Measurements from ENCODE around the gene CD44. TPM values are rescaled to one million over a fixed set of nuclear protein-coding genes. Genes with fewer than 3 reads are reported as not detected.

Gene CD44
- total RNA-seq, 2 experiments from 2014 or later = 449 to 455 TPM

DNA sequence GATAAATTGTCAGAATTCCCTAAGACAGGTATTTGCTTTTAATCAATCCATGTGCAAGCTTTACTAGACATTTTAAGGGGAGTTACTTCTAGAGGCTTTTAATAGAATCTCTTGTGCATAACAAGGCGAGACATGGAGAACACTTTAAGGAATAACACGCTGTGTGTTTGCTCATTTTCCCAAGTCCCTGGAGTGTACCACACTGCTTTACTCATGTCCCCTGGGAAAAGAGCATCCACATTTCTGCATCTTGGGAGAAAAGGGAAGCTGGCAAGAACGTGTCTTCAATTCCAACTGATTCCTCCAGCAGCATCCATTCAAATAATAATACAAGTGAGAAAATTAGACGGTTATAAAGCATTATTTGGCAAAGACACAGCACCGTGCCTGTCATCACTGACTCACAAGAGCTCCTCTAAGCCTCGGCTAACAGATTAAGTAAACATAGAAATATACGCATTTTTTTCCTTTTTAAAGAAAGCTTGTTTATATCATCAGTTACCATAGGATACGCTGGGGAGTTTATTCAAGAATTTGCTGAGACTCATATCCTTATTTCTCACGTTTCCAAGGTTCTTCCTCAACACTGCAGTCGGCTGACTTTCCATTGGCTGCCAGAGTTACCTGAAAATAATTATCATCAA is 121.5 kb downstream of the CD44 start:
- CTCF ChIA-PET = interaction anchor here (0.9 kb wide), 1 partner anchor 14 kb away, joined by 4 read pairs; no protein-coding TSS in a partner anchor
- POLR2A ChIA-PET = no interaction called here

GRCh38 chr11:35261197-35261596 is 122.2 kb downstream of the CD44 start:
- CTCF ChIA-PET = interaction anchor here (0.9 kb wide), 1 partner anchor 15 kb away, joined by 4 read pairs; no protein-coding TSS in a partner anchor
- POLR2A ChIA-PET = no interaction called here

DNA sequence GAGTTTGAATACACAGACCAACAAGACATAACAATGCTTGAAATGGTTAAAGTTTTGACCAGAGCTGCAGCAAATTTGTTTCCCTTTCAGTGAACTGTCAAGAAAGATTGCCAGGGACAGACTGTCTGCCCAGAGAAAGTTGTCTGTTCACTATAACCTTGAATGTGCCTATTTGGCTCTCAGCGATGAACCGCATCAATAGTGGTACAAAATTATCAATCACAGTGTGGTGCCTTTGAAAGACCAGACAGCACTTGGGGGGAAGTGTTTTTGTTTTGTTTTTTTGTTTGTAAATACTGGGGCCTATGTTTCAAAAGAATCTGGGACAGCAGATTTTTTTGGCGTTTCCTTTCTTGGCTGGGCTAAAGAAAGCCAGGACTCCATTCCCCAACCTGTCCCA is 123.1 kb downstream of the CD44 start:
- CTCF ChIA-PET = no interaction called here

DNA sequence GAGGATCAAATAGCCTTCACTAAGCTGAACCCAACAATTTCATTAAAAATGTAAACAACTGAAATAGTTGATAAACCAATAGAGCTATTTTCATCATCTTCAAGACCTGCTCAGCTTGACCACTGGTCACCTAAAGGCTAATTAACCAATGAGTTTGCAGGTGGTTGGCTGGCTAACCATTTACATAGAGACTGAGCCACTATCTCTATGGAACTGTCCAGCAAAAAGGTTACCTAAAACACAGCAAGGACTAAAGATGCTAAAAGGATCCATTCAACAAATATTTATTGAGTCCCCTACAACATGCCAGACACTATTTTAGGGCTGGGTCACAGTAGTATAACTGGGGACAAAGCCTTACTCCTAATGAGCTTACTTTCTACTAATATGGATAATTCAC is 123.8 kb downstream of the CD44 start:
- POLR2A ChIA-PET = no interaction called here
- CTCF ChIA-PET = no interaction called here

More for the DNA sequence above, 123.1 kb downstream of the CD44 start:
- POLR2A ChIA-PET = no interaction called here

DNA sequence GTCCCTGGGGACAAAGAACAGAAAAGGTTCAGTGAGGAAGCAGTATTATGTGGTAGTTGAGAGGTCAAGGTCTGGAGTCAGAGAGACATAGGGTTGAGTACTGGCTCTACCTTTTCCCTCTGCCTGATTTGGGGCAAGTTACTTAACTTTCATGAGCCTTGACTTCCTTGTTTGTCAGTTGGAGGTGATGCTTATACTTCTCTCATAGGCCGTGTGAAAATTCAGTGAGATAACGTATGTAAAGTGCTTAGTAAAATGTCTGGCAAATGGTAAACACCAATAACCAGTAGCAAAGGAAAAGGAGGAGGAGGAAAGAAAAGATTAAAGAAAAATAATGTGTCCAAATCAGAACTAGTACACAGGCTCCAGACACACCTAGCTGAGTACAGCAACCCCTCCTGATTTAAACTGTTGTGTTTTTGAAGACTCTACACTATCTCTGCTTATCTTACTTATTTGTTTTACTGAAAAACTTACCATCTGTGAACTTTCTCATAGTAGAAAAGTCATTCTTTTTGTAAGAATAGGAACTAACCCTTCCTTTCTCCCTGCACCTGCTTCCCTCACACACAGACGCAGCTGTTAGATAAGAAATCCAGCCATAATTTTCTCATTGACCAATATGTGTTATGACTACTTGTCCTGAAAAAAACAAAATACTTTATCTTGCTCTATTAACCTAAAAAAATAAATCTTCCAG is 126.9 kb downstream of the CD44 start:
- CTCF ChIA-PET = no interaction called here

GRCh38 chr11:35267504-35267903 is 128.5 kb downstream of the CD44 start:
- CTCF ChIA-PET = no interaction called here
- POLR2A ChIA-PET = no interaction called here

More for the DNA sequence above, 126.9 kb downstream of the CD44 start:
- POLR2A ChIA-PET = no interaction called here

DNA sequence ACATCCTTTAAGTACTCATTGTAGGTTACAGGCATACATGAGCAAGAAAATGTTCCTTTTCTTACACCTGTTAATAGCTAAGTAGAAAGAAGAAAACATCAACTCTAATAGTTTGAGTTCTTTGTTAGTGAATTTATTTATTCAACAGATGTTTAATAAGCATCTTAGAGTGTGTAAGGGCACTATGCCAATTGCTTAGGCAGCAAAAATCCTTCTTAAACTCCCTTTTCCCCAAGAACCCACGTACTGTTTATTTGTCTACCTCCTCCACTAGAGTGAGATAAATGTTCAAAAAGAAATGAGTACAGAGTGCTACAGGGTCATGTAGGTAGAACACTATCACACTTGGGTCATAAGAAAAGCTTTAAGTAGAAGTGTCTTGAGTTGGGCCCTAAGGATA is 131.4 kb downstream of the CD44 start:
- ChIA-PET POLR2A (no interaction called here), CTCF (no interaction called here)

DNA sequence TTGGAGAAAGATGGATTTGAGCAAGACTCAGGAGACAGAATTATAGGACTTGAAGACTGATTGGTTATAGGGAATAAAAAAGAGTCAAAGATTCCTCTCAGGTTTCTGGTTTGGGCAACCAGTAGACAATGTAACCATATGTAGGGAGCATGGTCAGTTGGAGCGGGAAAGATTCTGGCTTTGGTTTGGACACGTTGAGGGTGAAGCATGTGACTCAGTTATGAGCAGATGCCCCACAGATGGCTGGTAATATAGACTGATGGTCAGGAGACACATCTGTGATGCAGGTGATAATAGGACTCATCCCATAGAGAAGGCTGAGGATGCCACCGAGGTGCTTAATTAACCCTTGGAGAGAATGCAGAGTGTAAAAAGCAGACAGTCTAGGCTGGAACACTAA is 132.1 kb downstream of the CD44 start:
- ChIA-PET CTCF (no interaction called here), POLR2A (no interaction called here)

GRCh38 chr11:35272391-35272902 is 133.5 kb downstream of the CD44 start:
- ChIA-PET CTCF (no interaction called here), POLR2A (interaction anchor here (0.5 kb wide), 1 partner anchor 271 kb away, joined by 7 read pairs; no protein-coding TSS in a partner anchor)

- CTCF ChIA-PET = interaction anchor here (1.3 kb wide), 1 partner anchor 37 kb away, joined by 4 read pairs; no protein-coding TSS in a partner anchor
- POLR2A ChIA-PET = no interaction called here
Observed at GRCh38 chr11:35274909-35275785, 136.2 kb downstream of the CD44 start.

- ChIA-PET POLR2A (no interaction called here), CTCF (interaction anchor here (1.3 kb wide), 1 partner anchor 38 kb away, joined by 4 read pairs; no protein-coding TSS in a partner anchor)
Observed at GRCh38 chr11:35275786-35276170, 136.8 kb downstream of the CD44 start.

GRCh38 chr11:35276396-35277145 is 137.6 kb downstream of the CD44 start:
- CTCF ChIA-PET = interaction anchor here (1.3 kb wide), 1 partner anchor 39 kb away, joined by 4 read pairs; no protein-coding TSS in a partner anchor
- POLR2A ChIA-PET = no interaction called here

- ChIA-PET CTCF (no interaction called here), POLR2A (no interaction called here)
Observed at GRCh38 chr11:35277827-35278226, 138.9 kb downstream of the CD44 start.

- ChIA-PET CTCF (no interaction called here), POLR2A (no interaction called here)
Observed at GRCh38 chr11:35280727-35281126, 141.8 kb downstream of the CD44 start.

- ChIA-PET POLR2A (no interaction called here), CTCF (no interaction called here)
Observed at GRCh38 chr11:35281169-35281688, 142.3 kb downstream of the CD44 start.
